Right cardiac atrium (tissue), 5 donors: ENCODE results near the gene DAAM1. TPM values are rescaled to one million over a fixed set of nuclear protein-coding genes. Genes with fewer than 3 reads are reported as not detected.
A peak's percentile ranks its signal among the peaks of the same experiment; 100 is the strongest.

ENCODE experiments used
- ATAC-seq, 2 donors: fragments of 200-7000 bp; cut with Tn5 transposase; one replicate each; pipeline versions ENCODE4 v1.8.0 to v1.9.1; 2020; ENCODE audit warnings: moderate library complexity in 2 of 2, mild to moderate bottlenecking in 1 of 2
- DNase-seq, 3 donors: peaks; one replicate each; pipeline ENCODE4 v3.0.0-alpha.2; 2020
- H3K27ac ChIP-seq: one replicate; pipeline ENCODE4 v1.5.1; 2013; ENCODE audit warnings: mild to moderate bottlenecking, low read length, control low read depth, moderate library complexity
- H3K27me3 ChIP-seq: one replicate; pipeline ENCODE4 v1.6.1; 2013; ENCODE audit not compliant: control insufficient read depth, insufficient read depth
- H3K4me1 ChIP-seq: one replicate; pipeline ENCODE4 v1.6.1; 2013; ENCODE audit warnings: low read length; ENCODE audit not compliant: control insufficient read depth, insufficient read depth
- H3K4me3 ChIP-seq: one replicate; pipeline ENCODE4 v1.5.1; 2013; ENCODE audit warnings: low read length, control low read depth
- H3K9me3 ChIP-seq: one replicate; pipeline ENCODE4 v1.6.1; 2013; ENCODE audit warnings: low read length; ENCODE audit not compliant: control insufficient read depth
- WGBS: extraction: QIAGEN DNeasy Blood & Tissue Kit; methylation state at CpG from one replicate; pipeline ENCODE4 v1.1.7; 2013; 5-methylcytosine and 5-hydroxymethylcytosine counted together
- intact Hi-C, 4 donors: fragments of 100-400 bp; cut with DNase I; formaldehyde crosslinking; loops; one replicate each; pipeline versions ENCODE4 v1.11.0 to v1.14.0; 2022 to 2023
- polyA plus RNA-seq: library from polyadenylated mRNA; stranded (reverse); fragments of 200-250 nt; gene quantifications from one replicate; pipeline ENCODE4 v1.2.3, GENCODE V29; 2013
- total RNA-seq, 4 donors: library from RNA; stranded (reverse); fragmentation: NEBNext Ultra II Directional; extraction: Animal tissue kit (Norgen Biotek cat#: 25700); gene quantifications; one replicate each; pipeline ENCODE4 v1.2.1, GENCODE V29; 2021
- donor health status: healthy with polysubstance abuse.
- donor health status: DM: no; HTN: yes; CAD: no.
- donor health status: DM: no; HTN: no; CAD: no.
- donor health status: DM: no; HTN: yes; CAD: no; lungs with severe emphysema.
- donor health status: DM: yes; HTN: yes; CAD: no.

The DAAM1 gene
- total and polyA plus RNA-seq, 5 donors, result 30.7 to 152 (median 107) TPM

DNA sequence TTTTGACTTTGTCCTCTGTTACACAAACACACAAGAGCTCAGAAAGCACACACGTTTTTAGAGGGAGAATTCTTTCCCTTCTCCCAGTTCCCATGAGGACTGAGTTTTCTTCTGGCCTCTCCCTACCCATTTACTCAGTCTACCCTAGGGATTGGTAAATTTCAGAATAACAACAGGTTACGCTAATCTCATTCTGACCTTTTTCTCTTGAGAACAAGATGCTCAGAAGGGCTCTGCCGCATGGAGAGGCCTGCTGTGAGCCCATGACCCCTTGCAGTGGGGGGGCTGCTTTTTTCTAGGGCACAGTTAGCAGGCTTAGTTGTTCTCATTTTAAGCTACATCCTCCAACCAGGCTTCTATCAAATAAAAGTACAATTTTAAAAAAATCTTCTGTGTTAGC lies 207.2 kb downstream of the DAAM1 start:
- 68% methylated on average over 3 of the region's 3 CpGs for WGBS
- Histone ChIP-seq H3K4me3 (no peak overlapping the region), H3K27me3 (no peaks in the 10 kb centered on the region), H3K9me3 (no peaks in the 10 kb centered on the region), H3K27ac (no peak overlapping the region), H3K4me1 (no peaks in the 10 kb centered on the region)
- DNase-seq, result no peak
- no peak for ATAC-seq
- intact Hi-C loops, result no loop called here

DNA sequence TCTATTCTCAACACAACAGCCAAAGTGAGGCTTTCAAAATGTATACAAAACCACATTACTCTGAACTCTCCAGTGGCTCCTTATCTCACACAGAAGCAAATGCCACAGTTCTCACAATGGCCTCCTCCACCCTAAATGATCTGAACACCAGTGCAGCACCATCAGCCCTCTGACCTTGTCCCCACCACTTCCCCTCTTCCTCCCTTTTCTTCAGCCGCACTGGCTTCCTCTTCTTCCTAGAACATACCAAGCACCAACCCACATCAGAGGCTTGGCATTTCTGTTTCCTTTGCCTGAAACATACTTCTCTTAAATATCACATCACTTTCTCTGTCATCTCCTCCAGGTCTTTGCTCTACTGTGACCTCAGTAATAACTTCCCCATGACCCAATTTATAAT lies 210.4 kb downstream of the DAAM1 start:
- intact Hi-C loops, result no loop called here
- H3K27me3 ChIP-seq, result no peaks in the 10 kb centered on the region
- no peak overlapping the region for H3K27ac ChIP-seq
- DNase-seq (no peak), ATAC-seq (no peak)
- H3K4me3 ChIP-seq, result no peak overlapping the region
- 64% methylated on average over 1 of the region's 1 CpG for WGBS
- H3K4me1 ChIP-seq, result no peaks in the 10 kb centered on the region
- no peaks in the 10 kb centered on the region for H3K9me3 ChIP-seq

DNA sequence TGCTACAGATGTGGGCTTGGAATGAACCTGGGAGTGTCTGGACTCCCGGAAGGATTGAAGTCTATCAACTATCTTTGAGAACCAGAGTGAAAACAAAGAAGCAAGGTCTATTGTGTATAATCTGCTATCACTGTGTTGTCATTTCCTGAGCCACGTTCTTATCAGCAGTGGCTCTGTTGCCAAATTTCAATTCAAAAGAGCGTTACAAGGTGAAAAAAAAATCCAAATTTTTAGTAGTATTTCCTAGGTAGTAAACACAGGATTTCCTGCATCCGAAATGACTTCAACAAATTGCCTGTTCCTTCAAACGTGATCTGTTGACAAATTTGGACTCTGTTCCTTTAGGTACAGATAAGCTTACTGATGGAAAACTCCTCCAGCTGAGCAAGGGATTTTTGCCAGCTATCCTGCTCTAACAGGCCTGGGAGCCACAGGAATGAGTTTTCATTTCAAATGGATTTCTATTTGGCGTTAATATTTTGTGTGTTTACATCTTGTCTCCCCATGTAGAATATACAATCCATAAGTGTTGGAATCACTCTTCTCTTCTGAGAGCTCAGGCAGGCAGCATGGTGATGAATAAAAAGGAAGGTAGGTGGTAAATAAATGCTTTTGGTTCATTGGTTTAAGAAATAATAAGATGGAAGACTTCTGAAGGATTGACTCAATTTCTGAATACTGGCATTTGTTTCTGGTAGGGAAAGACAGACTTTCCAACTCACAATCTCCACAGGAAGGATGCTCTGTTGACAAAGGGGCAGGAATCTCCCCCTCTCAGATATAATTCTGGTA lies 218.2 kb downstream of the DAAM1 start:
- 11% methylated on average over 6 of the region's 6 CpGs for WGBS
- ATAC-seq, result peak; percentile 89 to 97
- intact Hi-C loops, result no loop called here
- no peaks in the 10 kb centered on the region for H3K9me3 ChIP-seq
- H3K4me1 ChIP-seq, result peaks cover 3% of the 10 kb centered on the region
- no peak overlapping the region for H3K4me3 ChIP-seq
- H3K27ac ChIP-seq, result peak overlapping the region; percentile 77
- DNase-seq, result peak in 1 of 3 donors; percentile 47
- H3K27me3 ChIP-seq, result no peaks in the 10 kb centered on the region

- ATAC-seq (peak; percentile 87 to 90), DNase-seq (peak in 1 of 3 donors; percentile 30)
- peak overlapping the region; percentile 67 for H3K27ac ChIP-seq
- H3K4me1 ChIP-seq, result peaks cover 3% of the 10 kb centered on the region
- no peak overlapping the region for H3K4me3 ChIP-seq
- H3K9me3 ChIP-seq, result no peaks in the 10 kb centered on the region
- 51% methylated on average over 4 of the region's 4 CpGs for WGBS
- no peaks in the 10 kb centered on the region for H3K27me3 ChIP-seq
- intact Hi-C loops, result no loop called here
Measured at GRCh38 chr14:59407246-59408010, 219.0 kb downstream of the DAAM1 start.

- H3K4me1 ChIP-seq, result peaks cover 1% of the 10 kb centered on the region
- ATAC-seq (no peak), DNase-seq (no peak)
- H3K27me3 ChIP-seq, result no peaks in the 10 kb centered on the region
- no peaks in the 10 kb centered on the region for H3K9me3 ChIP-seq
- H3K27ac ChIP-seq, result no peak overlapping the region
- intact Hi-C loops, result loop anchor here in 1 of 4 donors (5.0 kb wide), 1 partner anchor 39 kb away; no protein-coding TSS in a partner anchor
- 81% methylated on average over 5 of the region's 5 CpGs for WGBS
- H3K4me3 ChIP-seq, result no peak overlapping the region
Measured at GRCh38 chr14:59415836-59416602, 227.6 kb downstream of the DAAM1 start.

GRCh38 chr14:59417311-59417710 lies 228.8 kb downstream of the DAAM1 start:
- intact Hi-C loops, result loop anchor here in 1 of 4 donors (5.0 kb wide), 1 partner anchor 40 kb away; no protein-coding TSS in a partner anchor
- Histone ChIP-seq H3K27ac (no peak overlapping the region), H3K4me1 (peaks cover 5% of the 10 kb centered on the region), H3K27me3 (no peaks in the 10 kb centered on the region), H3K9me3 (no peaks in the 10 kb centered on the region), H3K4me3 (no peak overlapping the region)
- 75% methylated on average over 6 of the region's 6 CpGs for WGBS
- ATAC-seq (no peak), DNase-seq (no peak)

DNA sequence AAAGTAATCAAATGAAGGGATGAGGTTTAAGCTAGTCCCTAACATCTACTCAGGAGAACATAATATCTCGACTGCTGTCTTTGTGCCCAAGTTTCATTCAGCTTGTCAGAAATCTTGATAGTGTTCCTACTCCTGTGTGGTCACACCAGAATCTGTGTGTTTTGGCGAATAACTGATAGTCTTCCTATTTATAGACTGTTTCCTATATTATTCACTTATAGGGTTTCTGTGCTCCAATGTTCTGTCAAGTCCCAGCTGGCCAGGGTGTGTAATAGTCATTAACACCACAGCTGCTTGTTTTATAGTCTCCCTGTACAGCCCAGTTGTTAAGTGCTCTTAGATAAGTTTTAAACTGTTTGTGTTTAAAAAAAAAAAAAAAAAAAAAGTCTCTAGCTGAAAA lies 230.8 kb downstream of the DAAM1 start:
- ATAC-seq (peak; percentile 36 to 65), DNase-seq (no peak)
- intact Hi-C loops, result loop anchor here in 1 of 4 donors (5.0 kb wide), 1 partner anchor 42 kb away; no protein-coding TSS in a partner anchor
- no peaks in the 10 kb centered on the region for H3K9me3 ChIP-seq
- 28% methylated on average over 2 of the region's 2 CpGs for WGBS
- H3K27ac ChIP-seq, result peak overlapping the region; percentile 13
- peaks cover 5% of the 10 kb centered on the region for H3K4me1 ChIP-seq
- H3K4me3 ChIP-seq, result no peak overlapping the region
- no peaks in the 10 kb centered on the region for H3K27me3 ChIP-seq
